K562 (cell line): ENCODE results near the gene KLF1. TPM values are rescaled to one million over a fixed set of nuclear protein-coding genes. Genes with fewer than 3 reads are reported as not detected.
A peak's percentile ranks its signal among the peaks of the same experiment; 100 is the strongest.

Experiments used
- ATF2 ChIP-seq: sonication (generic); formaldehyde crosslinking; IDR thresholded peaks from 2 replicates; pipeline ENCODE4 v1.8.1; 2022; ENCODE audit warnings: missing genetic modification reagents
- E2F6 ChIP-seq, 2 experiments: IDR thresholded peaks; 2 replicates each; pipeline ENCODE4 v1.6.1; 2011; ENCODE audit warnings: borderline replicate concordance in 1 of 2, control low read depth in 1 of 2, low read depth in 1 of 2, low read length in 1 of 2, mild to moderate bottlenecking in 1 of 2, mixed read lengths in 1 of 2, moderate library complexity in 1 of 2; ENCODE audit not compliant: insufficient read depth in 1 of 2, insufficient read length in 1 of 2, poor library complexity in 1 of 2, severe bottlenecking in 1 of 2; ENCODE audit errors: extremely low read depth in 1 of 2
- ELF1 ChIP-seq: fragments of 200-800 bp; sonication (Bioruptor generic); IDR thresholded peaks from 2 replicates; pipeline ENCODE4 v1.6.1; 2016; ENCODE audit warnings: missing genetic modification characterization, missing compliant biosample characterization
- ERF ChIP-seq: fragments of 450-650 bp; formaldehyde crosslinking; IDR thresholded peaks from 2 replicates; pipeline ENCODE4 v1.4.0; 2020; ENCODE audit warnings: mild to moderate bottlenecking, mixed read lengths
- EZH2 ChIP-seq: IDR thresholded peaks from 2 replicates; pipeline ENCODE4 v1.6.1; 2012; ENCODE audit warnings: low read depth, mild to moderate bottlenecking, inconsistent platforms, low read length, borderline replicate concordance
- FOXA3 ChIP-seq, 2 experiments: fragments of 450-650 bp in 1 of 2; sonication (generic) in 1 of 2; formaldehyde crosslinking; IDR thresholded peaks in 1 of 2; conservative IDR thresholded peaks in 1 of 2; 2 replicates each; pipeline versions ENCODE4 v1.4.0 to v1.8.0; 2020 to 2022; ENCODE audit warnings: mild to moderate bottlenecking in 2 of 2, missing genetic modification reagents in 1 of 2
- GTF2F1 ChIP-seq: IDR thresholded peaks from 2 replicates; pipeline ENCODE4 v1.6.1; 2011; ENCODE audit warnings: low read depth, low read length, improper control_type of control experiment
- ILK ChIP-seq: fragments of 450-650 bp; IDR thresholded peaks from 2 replicates; pipeline ENCODE4 v1.6.1; 2016; ENCODE audit warnings: missing genetic modification characterization, low read depth, mild to moderate bottlenecking, missing compliant biosample characterization, moderate library complexity, borderline replicate concordance
- KDM5B ChIP-seq: fragments of 200-600 bp; sonication (generic); IDR thresholded peaks from 2 replicates; pipeline ENCODE4 v1.6.1; 2012; ENCODE audit warnings: low read depth, mild to moderate bottlenecking, moderate library complexity, low read length, control low read depth, inconsistent platforms; ENCODE audit not compliant: insufficient replicate concordance
- KLF16 ChIP-seq: IDR thresholded peaks from 2 replicates; pipeline ENCODE4 v1.6.1; 2016; ENCODE audit warnings: antibody characterized with exemption
- MTF1 ChIP-seq: fragments of 250-450 bp; sonication (Bioruptor Pico); IDR thresholded peaks from 2 replicates; pipeline ENCODE4 v1.9.0; 2021; ENCODE audit warnings: moderate library complexity, mild to moderate bottlenecking, inconsistent platforms, borderline replicate concordance
- POU5F1 ChIP-seq: fragments of 150-350 bp; IDR thresholded peaks from 2 replicates; pipeline ENCODE4 v1.6.1; 2014; ENCODE audit warnings: borderline replicate concordance, low read length, low read depth, mild to moderate bottlenecking; ENCODE audit not compliant: partially characterized antibody
- SIN3A ChIP-seq, 2 experiments: fragments of 150-350 bp in 1 of 2; IDR thresholded peaks; 2 replicates each; pipeline ENCODE4 v1.6.1; 2011 to 2016; ENCODE audit warnings: borderline replicate concordance in 2 of 2, low read depth in 2 of 2, low read length in 2 of 2, mild to moderate bottlenecking in 2 of 2, moderate library complexity in 2 of 2; ENCODE audit not compliant: control insufficient read depth in 1 of 2
- SNIP1 ChIP-seq: fragments of 450-650 bp; IDR thresholded peaks from 2 replicates; pipeline ENCODE4 v1.7.1; 2017; ENCODE audit warnings: low read depth, mild to moderate bottlenecking
- SUPT5H ChIP-seq: fragments of 450-650 bp; IDR thresholded peaks from 2 replicates; pipeline ENCODE4 v1.6.1; 2016
- THAP7 ChIP-seq: fragments of 250-450 bp; sonication (Bioruptor Pico); IDR thresholded peaks from 2 replicates; pipeline ENCODE4 v1.5.0; 2021
- WHSC1 ChIP-seq: IDR thresholded peaks from one replicate; pipeline ENCODE4 v1.6.1; 2012; ENCODE audit warnings: low read length, control low read depth, inconsistent platforms
- ZNF232 ChIP-seq: sonication (generic); formaldehyde crosslinking; IDR thresholded peaks from 2 replicates; pipeline ENCODE4 v1.8.0; 2022; ENCODE audit warnings: mild to moderate bottlenecking, missing genetic modification reagents
- polyA plus RNA-seq, 8 experiments: library from polyadenylated mRNA; depleted of rRNA in 4 of 8; stranded (reverse) in 5 of 8; unstranded in 3 of 8; fragments of >200 nt; fragmentation: Nextera tagmentation in 2 of 8; fragmentation: Illumina TruSeq in 1 of 8; extraction: Ambion mirVana in 2 of 8; extraction: Trizol in 1 of 8; gene quantifications; 2 replicates each; pipeline versions ENCODE4 v1.2.1 to v1.2.3, GENCODE V29; 2011 to 2014; ENCODE audit warnings: inconsistent platforms in 1 of 8, missing spikeins in 1 of 8
- total RNA-seq, 7 experiments: library from RNA; depleted of rRNA in 6 of 7; stranded (reverse); fragments of >200 nt in 6 of 7; fragmentation: Illumina TruSeq in 2 of 7; extraction: Trizol in 2 of 7; gene quantifications; 2 replicates each; pipeline versions ENCODE4 v1.2.1 to v1.2.3, GENCODE V29; 2011 to 2021; ENCODE audit warnings: low replicate concordance in 1 of 7
- TF ChIP-seq, protein P1 (sequence below): fragments of 150-350 bp; IDR thresholded peaks from 2 replicates; pipeline ENCODE4 v1.6.1; 2014; ENCODE audit warnings: low read depth, mild to moderate bottlenecking, low read length, borderline replicate concordance

The KLF1 gene
- total and polyA plus RNA-seq, 9 of the 15 experiments (the other 6 are each of a cell fraction or from before 2014, with no cell fraction given), result 8.4 to 163 (median 47.3) TPM

- TF ChIP-seq THAP7 (no peak), KDM5B (peak; percentile 81), GTF2F1 (no peak), KLF16 (no peak; the same call in 1 of the 2 replicates), FOXA3 (CRISPR knock-in tag; conservative IDR thresholded peaks at IDR 0.05 in 1 of 2, IDR thresholded peaks at IDR 0.05 in 1 of 2) (no peak), ATF2 (CRISPR knock-in tag) (no peak), SIN3A (IDR thresholded peaks at IDR 0.05; ENCODE audit: borderline replicate concordance in 2 of 2, control insufficient read depth in 1 of 2, low read depth in 2 of 2, low read length in 2 of 2) (peak in 1 of 2 experiments; percentile 65; a peak in 2 of 4 replicates), POU5F1 (no peak), ELF1 (no peak), ILK (no peak), ZNF232 (0 out of 2 replicates have a peak, but pooled peaks have one; percentile 18), EZH2 (no peak), SNIP1 (no peak), ERF (CRISPR knock-in tag) (no peak; the same call in 1 of the 2 replicates), WHSC1 (no peak), MTF1 (no peak), E2F6 (IDR thresholded peaks at IDR 0.05; ENCODE audit: borderline replicate concordance in 1 of 2, extremely low read depth in 1 of 2, insufficient read depth in 1 of 2, insufficient read length in 1 of 2, low read depth in 1 of 2, low read length in 1 of 2, poor library complexity in 1 of 2, severe bottlenecking in 1 of 2) (peak; percentile 89 to 91), SUPT5H (peak; percentile 65; the same call in 1 of the 2 replicates)
- TF ChIP-seq, protein P1, sequence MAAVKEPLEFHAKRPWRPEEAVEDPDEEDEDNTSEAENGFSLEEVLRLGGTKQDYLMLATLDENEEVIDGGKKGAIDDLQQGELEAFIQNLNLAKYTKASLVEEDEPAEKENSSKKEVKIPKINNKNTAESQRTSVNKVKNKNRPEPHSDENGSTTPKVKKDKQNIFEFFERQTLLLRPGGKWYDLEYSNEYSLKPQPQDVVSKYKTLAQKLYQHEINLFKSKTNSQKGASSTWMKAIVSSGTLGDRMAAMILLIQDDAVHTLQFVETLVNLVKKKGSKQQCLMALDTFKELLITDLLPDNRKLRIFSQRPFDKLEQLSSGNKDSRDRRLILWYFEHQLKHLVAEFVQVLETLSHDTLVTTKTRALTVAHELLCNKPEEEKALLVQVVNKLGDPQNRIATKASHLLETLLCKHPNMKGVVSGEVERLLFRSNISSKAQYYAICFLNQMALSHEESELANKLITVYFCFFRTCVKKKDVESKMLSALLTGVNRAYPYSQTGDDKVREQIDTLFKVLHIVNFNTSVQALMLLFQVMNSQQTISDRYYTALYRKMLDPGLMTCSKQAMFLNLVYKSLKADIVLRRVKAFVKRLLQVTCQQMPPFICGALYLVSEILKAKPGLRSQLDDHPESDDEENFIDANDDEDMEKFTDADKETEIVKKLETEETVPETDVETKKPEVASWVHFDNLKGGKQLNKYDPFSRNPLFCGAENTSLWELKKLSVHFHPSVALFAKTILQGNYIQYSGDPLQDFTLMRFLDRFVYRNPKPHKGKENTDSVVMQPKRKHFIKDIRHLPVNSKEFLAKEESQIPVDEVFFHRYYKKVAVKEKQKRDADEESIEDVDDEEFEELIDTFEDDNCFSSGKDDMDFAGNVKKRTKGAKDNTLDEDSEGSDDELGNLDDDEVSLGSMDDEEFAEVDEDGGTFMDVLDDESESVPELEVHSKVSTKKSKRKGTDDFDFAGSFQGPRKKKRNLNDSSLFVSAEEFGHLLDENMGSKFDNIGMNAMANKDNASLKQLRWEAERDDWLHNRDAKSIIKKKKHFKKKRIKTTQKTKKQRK, result no peak
Measured at GRCh38 chr19:12884926-12885748, 1.9 kb downstream of the KLF1 start (continued).
